ENCODE measurements around the gene TIRAP.

TIRAP gene

GRCh38 chr11:126328001-126328390 lies 45.1 kb downstream of the TIRAP start:
- no peak for DNase-seq

- DNase-seq = no peak
These were observed 45.6 kb downstream of the TIRAP start for GRCh38 chr11:126328444-126328843.

- no peak for DNase-seq
These were observed 46.2 kb downstream of the TIRAP start for GRCh38 chr11:126328938-126329643.

- no peak for DNase-seq
These were observed 46.8 kb downstream of the TIRAP start for GRCh38 chr11:126329644-126330211.

GRCh38 chr11:126331286-126331685 lies 48.4 kb downstream of the TIRAP start:
- no peak for DNase-seq

- DNase-seq = no peak
These were observed 49.4 kb downstream of the TIRAP start for GRCh38 chr11:126332221-126332711.

GRCh38 chr11:126333142-126333541 lies 50.2 kb downstream of the TIRAP start:
- no peak for DNase-seq

GRCh38 chr11:126334659-126335462 lies 52.0 kb downstream of the TIRAP start:
- DNase-seq = no peak

- DNase-seq = no peak
These were observed 52.5 kb downstream of the TIRAP start for GRCh38 chr11:126335463-126335760.

- no peak for DNase-seq
These were observed 53.2 kb downstream of the TIRAP start for GRCh38 chr11:126336138-126336541.

GRCh38 chr11:126336671-126337101 lies 53.8 kb downstream of the TIRAP start:
- DNase-seq = no peak

GRCh38 chr11:126337126-126337473 lies 54.2 kb downstream of the TIRAP start:
- no peak for DNase-seq

- DNase-seq = no peak
These were observed 54.8 kb downstream of the TIRAP start for GRCh38 chr11:126337474-126338241.

- DNase-seq = no peak
These were observed 55.6 kb downstream of the TIRAP start for GRCh38 chr11:126338346-126339055.

- DNase-seq = no peak
These were observed 56.4 kb downstream of the TIRAP start for GRCh38 chr11:126339073-126339862.

- no peak for DNase-seq
These were observed 57.1 kb downstream of the TIRAP start for GRCh38 chr11:126339863-126340434.

GRCh38 chr11:126340960-126341606 lies 58.2 kb downstream of the TIRAP start:
- no peak for DNase-seq

- no peak for DNase-seq
These were observed 58.9 kb downstream of the TIRAP start for GRCh38 chr11:126341760-126342161.

GRCh38 chr11:126343051-126343450 lies 60.2 kb downstream of the TIRAP start:
- DNase-seq = no peak

Data from activated T-cell treated with anti-CD3 and anti-CD28 coated beads, Interleukin-2, amount 50 U/mL, for 1 hour (primary cell).